IMR-90 (cell line): ENCODE data around the gene CD209. TPM values are rescaled to one million over a fixed set of nuclear protein-coding genes. Genes with fewer than 3 reads are reported as not detected.

Source experiments
- ATAC-seq: fragments of 200-7000 bp; cut with Tn5 transposase; 2 replicates; pipeline ENCODE4 v1.9.1; 2020; ENCODE audit warnings: low read depth, mild to moderate bottlenecking, moderate library complexity
- BruUV-seq: library from RNA; stranded (reverse); fragments of 400-500 nt; replicated peaks from 2 replicates; lab custom pipeline; 2021; lab: Mats Ljungman, UMichigan
- CTCF ChIA-PET: fragments of 300-600 bp; formaldehyde crosslinking; extraction: SDS; loops from one replicate; lab custom pipeline; 2021; ENCODE audit warnings: antibody characterized with exemption; lab: Yijun Ruan, JAX
- POLR2A ChIA-PET: fragments of 300-600 bp; sonication (Branson Sonifier 250); formaldehyde crosslinking; loops from one replicate; lab custom pipeline; 2022; ENCODE audit warnings: antibody characterized with exemption; ENCODE audit not compliant: unreplicated experiment; lab: Charles Lee
- DNase-seq: peaks from one replicate; pipeline ENCODE4 v3.0.0; 2013
- H2AFZ ChIP-seq: replicated peaks from 2 replicates; pipeline ENCODE3; 2013; ENCODE audit warnings: low read length, mild to moderate bottlenecking; ENCODE audit not compliant: poor library complexity
- H2AK5ac ChIP-seq: 2 replicates; pipeline ENCODE4 v1.6.1; 2013; ENCODE audit warnings: low read depth, low read length, inconsistent platforms
- H2AK9ac ChIP-seq: replicated peaks from 2 replicates; pipeline ENCODE3; 2013; ENCODE audit warnings: mild to moderate bottlenecking, low read depth, low read length, moderate library complexity; ENCODE audit not compliant: poor library complexity
- H2BK120ac ChIP-seq: 2 replicates; pipeline ENCODE4 v1.6.1; 2013; ENCODE audit warnings: low read depth, low read length, inconsistent platforms
- H2BK15ac ChIP-seq: 3 replicates; pipeline ENCODE4 v1.6.1; 2013; ENCODE audit warnings: low read depth, low read length, inconsistent platforms
- H2BK20ac ChIP-seq: 2 replicates; pipeline ENCODE4 v1.6.1; 2013; ENCODE audit warnings: low read depth, mild to moderate bottlenecking, inconsistent platforms, low read length, moderate library complexity
- H2BK5ac ChIP-seq: 2 replicates; pipeline ENCODE4 v1.6.1; 2013; ENCODE audit warnings: mild to moderate bottlenecking, low read depth, low read length, inconsistent platforms; ENCODE audit not compliant: poor library complexity, severe bottlenecking
- H3K14ac ChIP-seq: replicated peaks from 2 replicates; pipeline ENCODE4 v1.6.1; 2013; ENCODE audit warnings: low read depth, low read length, inconsistent platforms
- H3K18ac ChIP-seq: 2 replicates; pipeline ENCODE4 v1.6.1; 2013; ENCODE audit warnings: low read depth, low read length, control low read depth
- H3K23ac ChIP-seq: 2 replicates; pipeline ENCODE4 v1.6.1; 2013; ENCODE audit warnings: low read depth, low read length, inconsistent platforms
- H3K27ac ChIP-seq: 2 replicates; pipeline ENCODE4 v1.5.1; 2013; ENCODE audit warnings: mild to moderate bottlenecking, control low read depth, low read length; ENCODE audit not compliant: insufficient read depth
- H3K27me3 ChIP-seq: 2 replicates; pipeline ENCODE4 v1.6.1; 2013; ENCODE audit warnings: low read length; ENCODE audit not compliant: control insufficient read depth, insufficient read depth
- H3K36me3 ChIP-seq: 2 replicates; pipeline ENCODE4 v1.6.1; 2013; ENCODE audit warnings: low read length, mixed read lengths; ENCODE audit not compliant: control insufficient read depth, insufficient read depth
- H3K4ac ChIP-seq: 2 replicates; pipeline ENCODE4 v1.6.1; 2013; ENCODE audit warnings: low read depth, low read length, inconsistent platforms
- H3K4me1 ChIP-seq: 2 replicates; pipeline ENCODE4 v1.6.1; 2013; ENCODE audit warnings: low read length, mixed read lengths; ENCODE audit not compliant: control insufficient read depth, insufficient read depth
- H3K4me2 ChIP-seq: 2 replicates; pipeline ENCODE4 v1.6.1; 2013; ENCODE audit warnings: low read depth, mild to moderate bottlenecking, control low read depth, low read length, moderate library complexity
- H3K4me3 ChIP-seq: 2 replicates; pipeline ENCODE4 v1.5.1; 2013; ENCODE audit warnings: low read depth, mild to moderate bottlenecking, control low read depth, low read length, moderate library complexity; ENCODE audit not compliant: insufficient read depth
- H3K56ac ChIP-seq: 2 replicates; pipeline ENCODE4 v1.6.1; 2013; ENCODE audit warnings: low read length, inconsistent platforms; ENCODE audit not compliant: insufficient read depth; ENCODE audit errors: extremely low read depth
- H3K79me1 ChIP-seq, 2 experiments: 2 replicates each; pipeline ENCODE4 v1.6.1; 2013; ENCODE audit warnings: low read length in 2 of 2, inconsistent platforms in 1 of 2, low read depth in 1 of 2
- H3K9ac ChIP-seq: 2 replicates; pipeline ENCODE4 v1.6.1; 2013; ENCODE audit warnings: low read depth, low read length, control low read depth
- H3K9me1 ChIP-seq: 2 replicates; pipeline ENCODE4 v1.6.1; 2013; ENCODE audit warnings: low read length, inconsistent platforms; ENCODE audit not compliant: insufficient read depth
- H3K9me3 ChIP-seq: 2 replicates; pipeline ENCODE4 v1.6.1; 2013; ENCODE audit warnings: low read length; ENCODE audit not compliant: control insufficient read depth, insufficient read depth
- H4K20me1 ChIP-seq: 2 replicates; pipeline ENCODE4 v1.6.1; 2013; ENCODE audit warnings: low read length, inconsistent platforms; ENCODE audit not compliant: insufficient read depth
- H4K5ac ChIP-seq: 2 replicates; pipeline ENCODE4 v1.6.1; 2013; ENCODE audit warnings: mild to moderate bottlenecking, low read depth, low read length, control low read depth
- H4K8ac ChIP-seq, 2 experiments: 2 replicates each; pipeline ENCODE4 v1.6.1; 2013; ENCODE audit warnings: low read depth in 2 of 2, low read length in 2 of 2, control low read depth in 1 of 2, inconsistent platforms in 1 of 2
- H4K91ac ChIP-seq: 2 replicates; pipeline ENCODE4 v1.6.1; 2013; ENCODE audit warnings: low read depth, low read length, inconsistent platforms; ENCODE audit not compliant: insufficient read depth
- BHLHE40 ChIP-seq: fragments of 150-350 bp; IDR thresholded peaks from 2 replicates; pipeline ENCODE4 v1.6.1; 2016; ENCODE audit warnings: mild to moderate bottlenecking, low read depth, low read length
- CEBPB ChIP-seq: IDR thresholded peaks from 2 replicates; pipeline ENCODE4 v1.6.1; 2012; ENCODE audit warnings: low read depth, low read length, improper control_type of control experiment
- ELK1 ChIP-seq: fragments of 150-350 bp; IDR thresholded peaks from 2 replicates; pipeline ENCODE4 v1.6.1; 2016; ENCODE audit warnings: low read depth, mild to moderate bottlenecking, low read length, moderate library complexity, borderline replicate concordance
- FOS ChIP-seq: fragments of 150-350 bp; IDR thresholded peaks from 2 replicates; pipeline ENCODE4 v1.6.1; 2016; ENCODE audit warnings: low read depth, low read length
- MAFK ChIP-seq: IDR thresholded peaks from 2 replicates; pipeline ENCODE4 v1.6.1; 2012; ENCODE audit warnings: low read depth, low read length, improper control_type of control experiment
- MXI1 ChIP-seq: IDR thresholded peaks from 2 replicates; pipeline ENCODE4 v1.6.1; 2012; ENCODE audit warnings: low read depth, mild to moderate bottlenecking, low read length, moderate library complexity, borderline replicate concordance
- NFE2L2 ChIP-seq: fragments of 150-350 bp; IDR thresholded peaks from 2 replicates; pipeline ENCODE4 v1.6.1; 2016; ENCODE audit warnings: low read depth, mild to moderate bottlenecking, low read length
- POLR2A ChIP-seq: IDR thresholded peaks from 2 replicates; pipeline ENCODE4 v1.6.1; 2012; ENCODE audit warnings: mild to moderate bottlenecking, low read depth, low read length
- RCOR1 ChIP-seq: IDR thresholded peaks from 2 replicates; pipeline ENCODE4 v1.6.1; 2012; ENCODE audit warnings: mild to moderate bottlenecking, low read length, improper control_type of control experiment; ENCODE audit not compliant: insufficient replicate concordance
- SMC3 ChIP-seq: fragments of 150-350 bp; IDR thresholded peaks from 2 replicates; pipeline ENCODE4 v1.6.1; 2016; ENCODE audit warnings: low read depth, mild to moderate bottlenecking, antibody characterized with exemption, low read length, moderate library complexity
- WGBS, 2 experiments: methylation state at CpG; one replicate each; pipeline versions ENCODE4 v1.1.5 to v1.1.7; 2013; ENCODE audit warnings: missing lambda C conversion rate in 2 of 2; ENCODE audit not compliant: insufficient read length in 1 of 2; ENCODE audit errors: extremely low coverage in 2 of 2; 5-methylcytosine and 5-hydroxymethylcytosine counted together
- dilution Hi-C: fragments of 300-500 bp; cut with HindIII; formaldehyde crosslinking; loops from one replicate; pipeline ENCODE4 v1.14.3; 2018; ENCODE audit warnings: low sequenced_read_pairs; ENCODE audit not compliant: unreplicated experiment
- in situ Hi-C: fragments of 300-500 bp; cut with MboI; formaldehyde crosslinking; loops from 3 replicates; pipeline ENCODE4 v1.14.3; 2019; ENCODE audit warnings: low sequenced_read_pairs, inconsistent platforms, mixed read lengths
- intact Hi-C: fragments of 100-400 bp; cut with micrococcal nuclease; formaldehyde crosslinking; loops from 2 replicates; pipeline ENCODE4 v1.10.0; 2022
- polyA plus RNA-seq, 3 experiments: library from polyadenylated mRNA; depleted of rRNA; stranded (reverse); fragments of >200 nt; gene quantifications; 2 replicates each; pipeline ENCODE4 v1.2.3, GENCODE V29; 2012; ENCODE audit warnings: low replicate concordance in 1 of 3
- total RNA-seq: library from RNA; depleted of rRNA; stranded (reverse); fragments of >200 nt; gene quantifications from 2 replicates; pipeline ENCODE4 v1.2.3, GENCODE V29; 2012

CD209 gene
- total and polyA plus RNA-seq, 2 of the 4 experiments (the other 2 are of a cell fraction), result not detected

- no TSS peak for BruUV-seq
- Histone ChIP-seq H2AFZ (no peak overlapping the region), H3K4me3 (no peak overlapping the region), H4K8ac (no peak overlapping the region), H3K27me3 (peaks cover 15% of the 10 kb centered on the region), H2BK120ac (no peak overlapping the region), H4K5ac (no peak overlapping the region), H3K9ac (no peak overlapping the region), H4K91ac (no peak overlapping the region), H2BK5ac (no peak overlapping the region), H3K18ac (no peak overlapping the region), H3K56ac (no peak overlapping the region), H3K9me3 (no peaks in the 10 kb centered on the region), H3K9me1 (no peaks in the 10 kb centered on the region), H3K36me3 (no peaks in the 10 kb centered on the region), H2BK20ac (no peak overlapping the region), H3K27ac (no peak overlapping the region), H3K23ac (no peak overlapping the region), H3K14ac (no peak overlapping the region), H3K79me1 (no peaks in the 10 kb centered on the region), H2AK5ac (no peak overlapping the region), H3K4me1 (no peaks in the 10 kb centered on the region), H3K4me2 (no peak overlapping the region), H2BK15ac (no peak overlapping the region), H3K4ac (no peak overlapping the region), H4K20me1 (no peaks in the 10 kb centered on the region), H2AK9ac (no peak overlapping the region)
- DNase-seq, result no peak
- ChIA-PET POLR2A (no interaction called here), CTCF (no interaction called here)
- WGBS, 2 experiments, result no CpG with 5 or more reads among the region's 11 CpGs
- in situ Hi-C loops, result no loop called here
- intact Hi-C loops, result no loop called here
- TF ChIP-seq SMC3, result no peak
- TF ChIP-seq MXI1, result no peak
- no peak for TF ChIP-seq NFE2L2
- no peak for TF ChIP-seq POLR2A
- TF ChIP-seq ELK1, result no peak
- TF ChIP-seq CEBPB, result no peak
- TF ChIP-seq BHLHE40, result no peak
- TF ChIP-seq FOS, result no peak
- TF ChIP-seq RCOR1, result no peak
- no peak for TF ChIP-seq MAFK
- dilution Hi-C loops, result no loop called here
- ATAC-seq, result no peak
These were observed 10.1 kb downstream of the CD209 start for GRCh38 chr19:7737215-7737614.
